Neural crest cell (in vitro differentiated cells): ENCODE data around the gene RAB36. TPM values are rescaled to one million over a fixed set of nuclear protein-coding genes. Genes with fewer than 3 reads are reported as not detected.

Source experiments
- DNase-seq: peaks from one replicate; pipeline ENCODE4 v3.0.0; 2021; ENCODE audit warnings: low read depth, mixed read lengths, low spot score
- H3K27ac Mint-ChIP-seq: one replicate; pipeline ENCODE4 v1.8.0; 2021; ENCODE audit warnings: mild to moderate bottlenecking, mixed read lengths; ENCODE audit not compliant: unreplicated experiment
- H3K27me3 Mint-ChIP-seq: 2 replicates; pipeline ENCODE4 v1.8.0; 2021; ENCODE audit warnings: low read depth, mild to moderate bottlenecking, mixed read lengths
- H3K36me3 Mint-ChIP-seq: 2 replicates; pipeline ENCODE4 v1.8.0; 2021; ENCODE audit warnings: low read depth, mild to moderate bottlenecking, mixed read lengths
- H3K4me1 Mint-ChIP-seq: 2 replicates; pipeline ENCODE4 v1.8.0; 2021; ENCODE audit warnings: mixed read lengths
- H3K4me3 Mint-ChIP-seq: one replicate; pipeline ENCODE4 v1.8.0; 2021; ENCODE audit warnings: mild to moderate bottlenecking, mixed read lengths
- H3K9me3 Mint-ChIP-seq: 2 replicates; pipeline ENCODE4 v1.8.0; 2021; ENCODE audit warnings: mixed read lengths
- total RNA-seq: library from RNA; stranded (reverse); gene quantifications from 2 replicates; pipeline ENCODE4 v1.2.1, GENCODE V29; 2021
- TF ChIP-seq, protein P1 (sequence below): fragments of 200-600 bp; sonication (generic); conservative IDR thresholded peaks from 2 replicates; pipeline ENCODE4 v1.5.0; 2021; ENCODE audit warnings: antibody characterized with exemption, mild to moderate bottlenecking

RAB36 gene
- total RNA-seq, 1 donor from 2014 or later, result 14.4 TPM

- Mint-ChIP-seq H3K27me3 (no peaks in the 10 kb centered on the region), H3K4me1 (no peaks in the 10 kb centered on the region), H3K36me3 (no peaks in the 10 kb centered on the region), H3K9me3 (no peaks in the 10 kb centered on the region), H3K27ac (no peak overlapping the region), H3K4me3 (no peak overlapping the region)
- TF ChIP-seq, protein P1, sequence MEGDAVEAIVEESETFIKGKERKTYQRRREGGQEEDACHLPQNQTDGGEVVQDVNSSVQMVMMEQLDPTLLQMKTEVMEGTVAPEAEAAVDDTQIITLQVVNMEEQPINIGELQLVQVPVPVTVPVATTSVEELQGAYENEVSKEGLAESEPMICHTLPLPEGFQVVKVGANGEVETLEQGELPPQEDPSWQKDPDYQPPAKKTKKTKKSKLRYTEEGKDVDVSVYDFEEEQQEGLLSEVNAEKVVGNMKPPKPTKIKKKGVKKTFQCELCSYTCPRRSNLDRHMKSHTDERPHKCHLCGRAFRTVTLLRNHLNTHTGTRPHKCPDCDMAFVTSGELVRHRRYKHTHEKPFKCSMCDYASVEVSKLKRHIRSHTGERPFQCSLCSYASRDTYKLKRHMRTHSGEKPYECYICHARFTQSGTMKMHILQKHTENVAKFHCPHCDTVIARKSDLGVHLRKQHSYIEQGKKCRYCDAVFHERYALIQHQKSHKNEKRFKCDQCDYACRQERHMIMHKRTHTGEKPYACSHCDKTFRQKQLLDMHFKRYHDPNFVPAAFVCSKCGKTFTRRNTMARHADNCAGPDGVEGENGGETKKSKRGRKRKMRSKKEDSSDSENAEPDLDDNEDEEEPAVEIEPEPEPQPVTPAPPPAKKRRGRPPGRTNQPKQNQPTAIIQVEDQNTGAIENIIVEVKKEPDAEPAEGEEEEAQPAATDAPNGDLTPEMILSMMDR, result no peak
- DNase-seq, result no peak
Observed at GRCh38 chr22:23157560-23158515, 12.6 kb downstream of the RAB36 start.

DNA sequence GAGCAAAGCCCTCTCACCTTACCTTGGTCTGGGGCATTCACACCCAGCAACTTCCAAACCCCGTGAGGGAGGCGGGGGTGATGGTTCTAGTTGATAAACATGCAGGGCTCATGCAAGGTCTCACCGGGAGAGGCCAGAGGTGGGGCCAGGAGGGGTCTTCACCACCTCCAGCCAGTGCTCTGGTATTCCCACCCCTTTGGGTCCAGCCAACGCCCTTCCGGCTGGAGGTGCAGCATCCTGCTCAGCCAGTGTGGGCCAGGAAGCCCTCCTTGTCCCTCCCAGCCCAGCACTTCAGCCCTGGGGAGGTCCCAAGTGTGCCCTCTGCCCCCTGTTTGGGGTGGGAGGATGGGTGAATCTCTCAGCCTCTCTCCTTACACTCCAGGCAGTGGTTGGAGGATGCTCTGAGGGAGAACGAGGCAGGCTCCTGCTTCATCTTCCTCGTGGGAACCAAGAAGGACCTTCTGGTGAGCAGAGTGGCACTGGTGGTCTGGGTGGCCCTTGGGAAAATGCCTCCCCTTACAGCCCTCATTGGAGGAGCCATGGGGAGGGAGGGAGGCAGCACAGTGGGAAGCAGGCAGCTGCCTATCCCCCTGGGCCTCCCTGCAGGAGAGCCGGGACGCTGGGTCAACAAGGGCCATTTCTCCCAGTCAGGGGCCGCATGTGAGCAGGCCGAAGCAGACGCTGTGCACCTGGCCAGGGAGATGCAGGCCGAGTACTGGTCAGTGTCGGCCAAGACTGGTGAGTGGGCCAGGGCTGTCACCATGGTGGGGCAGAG, 13.4 kb downstream of the RAB36 start:
- H3K27ac Mint-ChIP-seq, result no peak overlapping the region
- no peak for DNase-seq
- no peaks in the 10 kb centered on the region for H3K4me1 Mint-ChIP-seq
- H3K4me3 Mint-ChIP-seq, result no peak overlapping the region
- no peaks in the 10 kb centered on the region for H3K36me3 Mint-ChIP-seq
- no peaks in the 10 kb centered on the region for H3K27me3 Mint-ChIP-seq
- H3K9me3 Mint-ChIP-seq, result no peaks in the 10 kb centered on the region
- TF ChIP-seq, protein P1, result no peak

GRCh38 chr22:23159291-23159630, 14.0 kb downstream of the RAB36 start:
- TF ChIP-seq, protein P1, result no peak
- Mint-ChIP-seq H3K27ac (no peak overlapping the region), H3K27me3 (no peaks in the 10 kb centered on the region), H3K4me3 (no peak overlapping the region), H3K9me3 (no peaks in the 10 kb centered on the region), H3K4me1 (peaks cover 2% of the 10 kb centered on the region), H3K36me3 (no peaks in the 10 kb centered on the region)
- no peak for DNase-seq

DNA sequence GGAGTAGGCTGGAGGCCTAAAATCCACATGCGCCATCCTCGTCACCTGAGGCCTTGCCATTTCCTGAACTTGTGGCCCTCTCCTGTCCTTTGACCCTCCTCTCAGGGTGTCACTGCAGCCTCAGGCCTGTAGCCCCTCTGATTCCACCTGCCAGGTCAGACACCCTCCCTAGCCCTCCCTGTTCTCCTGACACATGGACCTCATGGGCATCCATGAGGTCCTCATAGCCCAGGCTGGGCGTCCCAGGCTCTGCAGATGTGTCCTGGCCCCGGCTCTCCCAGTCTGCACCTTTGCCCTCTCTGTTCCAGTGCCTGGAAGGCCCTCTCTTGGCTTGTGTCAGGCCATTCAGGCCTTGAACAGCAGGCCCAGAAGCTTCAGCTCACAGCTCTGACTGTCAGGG, 15.8 kb downstream of the RAB36 start:
- no peaks in the 10 kb centered on the region for H3K27me3 Mint-ChIP-seq
- no peak overlapping the region for H3K27ac Mint-ChIP-seq
- H3K4me3 Mint-ChIP-seq, result no peak overlapping the region

GRCh38 chr22:23161574-23161973, 16.3 kb downstream of the RAB36 start:
- no peaks in the 10 kb centered on the region for H3K36me3 Mint-ChIP-seq
- no peak overlapping the region for H3K27ac Mint-ChIP-seq
- no peaks in the 10 kb centered on the region for H3K9me3 Mint-ChIP-seq
- DNase-seq, result no peak
- H3K4me3 Mint-ChIP-seq, result no peak overlapping the region
- peaks cover 3% of the 10 kb centered on the region for H3K4me1 Mint-ChIP-seq
- no peaks in the 10 kb centered on the region for H3K27me3 Mint-ChIP-seq
- TF ChIP-seq, protein P1, result no peak

More for the DNA sequence above, 15.8 kb downstream of the RAB36 start:
- H3K4me1 Mint-ChIP-seq, result peaks cover 3% of the 10 kb centered on the region
- H3K9me3 Mint-ChIP-seq, result no peaks in the 10 kb centered on the region
- DNase-seq, result no peak
- no peaks in the 10 kb centered on the region for H3K36me3 Mint-ChIP-seq
- TF ChIP-seq, protein P1, result no peak
